Measurements from ENCODE around the gene PVALB. TPM values are rescaled to one million over a fixed set of nuclear protein-coding genes. Genes with fewer than 3 reads are reported as not detected.

Gene PVALB
- total RNA-seq, 1 experiment from 2014 or later, result not detected

DNA sequence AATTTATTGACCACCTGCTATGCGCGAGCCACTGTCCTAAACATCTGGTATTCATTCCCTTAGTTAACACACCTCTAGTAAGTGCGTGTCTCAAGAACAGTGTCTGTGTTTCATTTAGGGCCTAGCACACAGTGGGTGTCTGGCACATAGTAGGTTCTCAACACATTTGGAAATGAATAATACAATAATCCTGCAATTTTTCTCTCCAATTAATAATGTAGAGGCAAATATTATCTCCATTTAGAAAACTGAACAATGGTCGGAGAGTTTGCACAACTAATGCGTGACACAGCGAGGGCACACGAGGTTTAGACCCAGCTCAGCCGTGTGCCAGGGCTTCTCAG lies 39.9 kb upstream of the PVALB start:
- POLR2A ChIA-PET, result interaction anchor here (1.1 kb wide), 1 partner anchor 107 kb away, joined by 3 read pairs; no protein-coding TSS in a partner anchor
- H3K4me1 ChIP-seq (ENCODE audit: control insufficient read depth in 1 of 2, insufficient read depth in 2 of 2, low read length in 2 of 2), result peaks cover 0 to 19% of the 10 kb centered on the region in 2 experiments; a peak in 1 of 4 replicates
- no peaks in the 10 kb centered on the region for H4K20me1 ChIP-seq (ENCODE audit: insufficient read depth)
- ATAC-seq (no peak; the same call in 1 of the 2 replicates), DNase-seq (ENCODE audit: low read depth, low spot score) (no peak)
- H3K27ac ChIP-seq (ENCODE audit: low read depth, low read length), result no peak overlapping the region
- H2AFZ ChIP-seq (ENCODE audit: low read depth, low read length, poor library complexity, severe bottlenecking), result peak overlapping the region; percentile 66
- peak overlapping the region in 1 of 2 experiments; percentile 8; a peak in 1 of 4 replicates for H3K4me3 ChIP-seq (replicated peaks in 1 of 2; ENCODE audit: low read depth in 1 of 2, low read length in 2 of 2)
- CTCF ChIA-PET, result interaction anchor here (0.9 to 3.0 kb wide), 12 partner anchors 10 to 306 kb away, joined by 3 to 40 read pairs (median 6); partner anchors contain the start of gene IFT27
- RAD21 ChIA-PET (ENCODE audit: low non-redundant PET in 1 of 2, low total read pairs in 2 of 2, uncharacterized antibody in 2 of 2, unreplicated experiment in 2 of 2), result no interaction called here
- H3K79me2 ChIP-seq (ENCODE audit: insufficient read depth, low read length), result no peaks in the 10 kb centered on the region
- H3K9ac ChIP-seq (ENCODE audit: low read length), result no peak overlapping the region
- H3K27me3 ChIP-seq (ENCODE audit: insufficient read depth, low read length), result no peaks in the 10 kb centered on the region
- no peaks in the 10 kb centered on the region for H3K9me3 ChIP-seq (ENCODE audit: control insufficient read depth in 1 of 2, insufficient read depth in 1 of 2, low read depth in 1 of 2, low read length in 2 of 2)
- BruUV-seq (replicated peaks), result no TSS peak
- no peaks in the 10 kb centered on the region for H3K36me3 ChIP-seq (ENCODE audit: control insufficient read depth in 1 of 2, insufficient read depth in 2 of 2, low read length in 2 of 2)
- no peak for TF ChIP-seq CTCF (IDR thresholded peaks at IDR 0.05 in 2 of 3, conservative IDR thresholded peaks at IDR 0.05 in 1 of 3; ENCODE audit: borderline replicate concordance in 1 of 3, insufficient read depth in 1 of 3, low read depth in 2 of 3, low read length in 2 of 3)
- no peak for TF ChIP-seq TCF7L2 (IDR thresholded peaks at IDR 0.05; ENCODE audit: borderline replicate concordance, extremely low read depth, insufficient read depth, insufficient read length)
- TF ChIP-seq, protein P1, sequence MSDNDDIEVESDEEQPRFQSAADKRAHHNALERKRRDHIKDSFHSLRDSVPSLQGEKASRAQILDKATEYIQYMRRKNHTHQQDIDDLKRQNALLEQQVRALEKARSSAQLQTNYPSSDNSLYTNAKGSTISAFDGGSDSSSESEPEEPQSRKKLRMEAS (IDR thresholded peaks at IDR 0.05), result no peak
- no peak for TF ChIP-seq POLR2A (IDR thresholded peaks at IDR 0.05; ENCODE audit: borderline replicate concordance, extremely low read depth, insufficient read depth, insufficient read length)
- TF ChIP-seq CEBPB (IDR thresholded peaks at IDR 0.05; ENCODE audit: low read depth), result no peak
- TF ChIP-seq EZH2 (IDR thresholded peaks at IDR 0.05), result no peak
- no peak for TF ChIP-seq ZFX (IDR thresholded peaks at IDR 0.05)
- TF ChIP-seq, protein P2, sequence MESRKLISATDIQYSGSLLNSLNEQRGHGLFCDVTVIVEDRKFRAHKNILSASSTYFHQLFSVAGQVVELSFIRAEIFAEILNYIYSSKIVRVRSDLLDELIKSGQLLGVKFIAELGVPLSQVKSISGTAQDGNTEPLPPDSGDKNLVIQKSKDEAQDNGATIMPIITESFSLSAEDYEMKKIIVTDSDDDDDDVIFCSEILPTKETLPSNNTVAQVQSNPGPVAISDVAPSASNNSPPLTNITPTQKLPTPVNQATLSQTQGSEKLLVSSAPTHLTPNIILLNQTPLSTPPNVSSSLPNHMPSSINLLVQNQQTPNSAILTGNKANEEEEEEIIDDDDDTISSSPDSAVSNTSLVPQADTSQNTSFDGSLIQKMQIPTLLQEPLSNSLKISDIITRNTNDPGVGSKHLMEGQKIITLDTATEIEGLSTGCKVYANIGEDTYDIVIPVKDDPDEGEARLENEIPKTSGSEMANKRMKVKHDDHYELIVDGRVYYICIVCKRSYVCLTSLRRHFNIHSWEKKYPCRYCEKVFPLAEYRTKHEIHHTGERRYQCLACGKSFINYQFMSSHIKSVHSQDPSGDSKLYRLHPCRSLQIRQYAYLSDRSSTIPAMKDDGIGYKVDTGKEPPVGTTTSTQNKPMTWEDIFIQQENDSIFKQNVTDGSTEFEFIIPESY (IDR thresholded peaks at IDR 0.05; ENCODE audit: extremely low read depth, insufficient replicate concordance, low read length), result no peak
- no peak for TF ChIP-seq SP1 (IDR thresholded peaks at IDR 0.05; ENCODE audit: low read depth)
- H3K4me2 ChIP-seq (ENCODE audit: low read length), result peak overlapping the region; percentile 66
- no peaks in the 10 kb centered on the region for H3K9me2 ChIP-seq (ENCODE audit: insufficient read depth)
- intact Hi-C loops (cut with micrococcal nuclease), result loop anchor here (1.0 to 10.0 kb wide), 3 partner anchors 74 to 338 kb away; no protein-coding TSS in a partner anchor

Data from HCT116 (cell line).